Measurements from ENCODE around the gene USP9Y. TPM values are rescaled to one million over a fixed set of nuclear protein-coding genes. Genes with fewer than 3 reads are reported as not detected.

The USP9Y gene
- total RNA-seq, 2 experiments from 2014 or later, result 12.4 to 15.6 TPM

GRCh38 chrY:12793999-12794398 is 93.0 kb downstream of the USP9Y start:
- Histone ChIP-seq H3K4me2 (ENCODE audit: low read length) (no peak overlapping the region), H2AFZ (ENCODE audit: low read length) (no peak overlapping the region), H4K20me1 (ENCODE audit: insufficient read depth, low read length) (no peaks in the 10 kb centered on the region), H3K79me2 (ENCODE audit: insufficient read depth, low read depth, low read length) (no peaks in the 10 kb centered on the region), H3K27ac (ENCODE audit: low read depth, low read length, poor library complexity, severe bottlenecking) (no peak overlapping the region), H3K36me3 (ENCODE audit: insufficient read depth, low read length) (peaks cover 12% of the 10 kb centered on the region), H3K4me3 (ENCODE audit: low read depth, low read length, poor library complexity, severe bottlenecking) (no peak overlapping the region), H3K9me3 (ENCODE audit: low read length) (no peaks in the 10 kb centered on the region), H3K9me2 (ENCODE audit: insufficient read depth, low read length) (no peaks in the 10 kb centered on the region), H3K4me1 (ENCODE audit: insufficient read depth, low read length, poor library complexity, severe bottlenecking) (no peaks in the 10 kb centered on the region)
- intact Hi-C loops (cut with micrococcal nuclease; ENCODE audit: unreplicated experiment), result no loop called here
- BruUV-seq (replicated peaks), result no TSS peak
- TF ChIP-seq, protein P1, sequence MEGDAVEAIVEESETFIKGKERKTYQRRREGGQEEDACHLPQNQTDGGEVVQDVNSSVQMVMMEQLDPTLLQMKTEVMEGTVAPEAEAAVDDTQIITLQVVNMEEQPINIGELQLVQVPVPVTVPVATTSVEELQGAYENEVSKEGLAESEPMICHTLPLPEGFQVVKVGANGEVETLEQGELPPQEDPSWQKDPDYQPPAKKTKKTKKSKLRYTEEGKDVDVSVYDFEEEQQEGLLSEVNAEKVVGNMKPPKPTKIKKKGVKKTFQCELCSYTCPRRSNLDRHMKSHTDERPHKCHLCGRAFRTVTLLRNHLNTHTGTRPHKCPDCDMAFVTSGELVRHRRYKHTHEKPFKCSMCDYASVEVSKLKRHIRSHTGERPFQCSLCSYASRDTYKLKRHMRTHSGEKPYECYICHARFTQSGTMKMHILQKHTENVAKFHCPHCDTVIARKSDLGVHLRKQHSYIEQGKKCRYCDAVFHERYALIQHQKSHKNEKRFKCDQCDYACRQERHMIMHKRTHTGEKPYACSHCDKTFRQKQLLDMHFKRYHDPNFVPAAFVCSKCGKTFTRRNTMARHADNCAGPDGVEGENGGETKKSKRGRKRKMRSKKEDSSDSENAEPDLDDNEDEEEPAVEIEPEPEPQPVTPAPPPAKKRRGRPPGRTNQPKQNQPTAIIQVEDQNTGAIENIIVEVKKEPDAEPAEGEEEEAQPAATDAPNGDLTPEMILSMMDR (conservative IDR thresholded peaks at IDR 0.05; ENCODE audit: low read length), result no peak
- no peak for TF ChIP-seq EZH2phosphoT487 (IDR thresholded peaks at IDR 0.05; ENCODE audit: borderline replicate concordance, low read depth, low read length)
- ChIA-PET POLR2A (interaction anchor here (1.9 kb wide), 1 partner anchor 10 kb away, joined by 4 read pairs; no protein-coding TSS in a partner anchor), CTCF (ENCODE audit: unreplicated experiment) (no interaction called here)
- DNase-seq (ENCODE audit: low spot score), result no peak

DNA sequence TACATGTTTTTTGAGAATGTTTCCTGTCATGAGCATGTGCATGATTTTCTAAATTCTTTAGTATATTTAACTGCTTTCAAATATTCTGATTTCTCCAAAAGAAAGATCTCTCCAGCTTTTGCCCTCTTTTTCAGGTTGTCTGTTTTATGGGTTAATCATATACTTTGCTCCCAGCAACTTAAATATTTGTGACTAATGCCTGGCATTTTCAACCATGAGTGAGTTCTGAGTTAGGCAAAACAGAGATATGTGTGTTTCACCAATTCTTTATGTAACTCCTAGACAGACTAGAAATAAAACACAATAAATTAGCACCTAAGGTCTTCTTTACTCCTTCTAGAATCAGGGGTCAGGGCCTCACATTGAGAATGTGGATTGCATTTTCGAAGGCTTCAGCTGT is 107.0 kb downstream of the USP9Y start:
- no peaks in the 10 kb centered on the region for H3K9me2 ChIP-seq (ENCODE audit: insufficient read depth, low read length)
- CTCF ChIA-PET (ENCODE audit: unreplicated experiment), result no interaction called here
- H3K79me2 ChIP-seq (ENCODE audit: insufficient read depth, low read depth, low read length), result no peaks in the 10 kb centered on the region
- POLR2A ChIA-PET, result interaction anchor here (0.7 kb wide), 1 partner anchor 333 kb away, joined by 3 read pairs; no protein-coding TSS in a partner anchor
- DNase-seq (ENCODE audit: low spot score), result no peak
- BruUV-seq (replicated peaks), result no TSS peak
- H3K27ac ChIP-seq (ENCODE audit: low read depth, low read length, poor library complexity, severe bottlenecking), result no peak overlapping the region
- H4K20me1 ChIP-seq (ENCODE audit: insufficient read depth, low read length), result no peaks in the 10 kb centered on the region
- no peak overlapping the region for H3K4me3 ChIP-seq (ENCODE audit: low read depth, low read length, poor library complexity, severe bottlenecking)
- TF ChIP-seq, protein P1 (conservative IDR thresholded peaks at IDR 0.05; ENCODE audit: low read length), result no peak
- no peak for TF ChIP-seq EZH2phosphoT487 (IDR thresholded peaks at IDR 0.05; ENCODE audit: borderline replicate concordance, low read depth, low read length)
- no peaks in the 10 kb centered on the region for H3K4me1 ChIP-seq (ENCODE audit: insufficient read depth, low read length, poor library complexity, severe bottlenecking)
- H3K9me3 ChIP-seq (ENCODE audit: low read length), result no peaks in the 10 kb centered on the region
- H3K36me3 ChIP-seq (ENCODE audit: insufficient read depth, low read length), result peaks cover 3% of the 10 kb centered on the region; the same call in 1 of the 2 replicates
- H3K4me2 ChIP-seq (ENCODE audit: low read length), result no peak overlapping the region
- H2AFZ ChIP-seq (ENCODE audit: low read length), result no peak overlapping the region
- intact Hi-C loops (cut with micrococcal nuclease; ENCODE audit: unreplicated experiment), result no loop called here

- H3K9me2 ChIP-seq (ENCODE audit: insufficient read depth, low read length), result no peaks in the 10 kb centered on the region
- CTCF ChIA-PET (ENCODE audit: unreplicated experiment), result no interaction called here
- no peaks in the 10 kb centered on the region for H3K4me1 ChIP-seq (ENCODE audit: insufficient read depth, low read length, poor library complexity, severe bottlenecking)
- TF ChIP-seq, protein P1 (conservative IDR thresholded peaks at IDR 0.05; ENCODE audit: low read length), result peak; percentile 70
- TF ChIP-seq EZH2phosphoT487 (IDR thresholded peaks at IDR 0.05; ENCODE audit: borderline replicate concordance, low read depth, low read length), result no peak
- H3K36me3 ChIP-seq (ENCODE audit: insufficient read depth, low read length), result peaks cover 3% of the 10 kb centered on the region; the same call in 1 of the 2 replicates
- no peak overlapping the region for H3K4me3 ChIP-seq (ENCODE audit: low read depth, low read length, poor library complexity, severe bottlenecking)
- BruUV-seq (replicated peaks), result no TSS peak
- intact Hi-C loops (cut with micrococcal nuclease; ENCODE audit: unreplicated experiment), result no loop called here
- no peak overlapping the region for H2AFZ ChIP-seq (ENCODE audit: low read length)
- H3K27ac ChIP-seq (ENCODE audit: low read depth, low read length, poor library complexity, severe bottlenecking), result no peak overlapping the region
- H3K4me2 ChIP-seq (ENCODE audit: low read length), result no peak overlapping the region
- no peaks in the 10 kb centered on the region for H4K20me1 ChIP-seq (ENCODE audit: insufficient read depth, low read length)
- POLR2A ChIA-PET, result no interaction called here
- DNase-seq (ENCODE audit: low spot score), result peak; percentile 24
- H3K9me3 ChIP-seq (ENCODE audit: low read length), result no peaks in the 10 kb centered on the region
- no peaks in the 10 kb centered on the region for H3K79me2 ChIP-seq (ENCODE audit: insufficient read depth, low read depth, low read length)
Observed at GRCh38 chrY:12809034-12809433, 108.0 kb downstream of the USP9Y start.

All from OCI-LY7 (cell line).